ENCODE measurements around the gene FAM180B. TPM values are rescaled to one million over a fixed set of nuclear protein-coding genes. Genes with fewer than 3 reads are reported as not detected.

FAM180B gene
- total and polyA plus RNA-seq, 2 experiments from 2014 or later: not detected

DNA sequence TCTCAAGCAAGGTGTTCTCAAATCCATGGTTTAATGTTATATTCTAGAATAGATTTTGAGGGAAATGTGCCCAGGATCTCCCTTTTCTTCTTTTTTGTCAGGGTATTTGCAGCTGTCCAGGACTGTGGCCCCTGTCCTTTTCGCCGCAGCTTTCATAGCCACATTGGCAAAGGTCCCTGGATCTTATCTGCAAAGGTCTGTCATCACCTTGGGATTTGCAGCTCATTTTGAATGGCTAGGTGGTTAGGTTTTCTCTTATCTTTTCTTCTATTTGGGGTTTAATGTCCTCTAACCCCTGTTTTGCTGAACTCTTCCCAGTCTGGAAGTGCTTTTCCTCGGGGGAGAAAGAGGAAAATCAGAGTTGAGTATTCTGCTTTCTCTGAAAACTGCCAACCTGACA is 19.4 kb downstream of the FAM180B start:
- peaks cover 2% of the 10 kb centered on the region; the same call in 2 of the 3 replicates for H3K4me1 Mint-ChIP-seq
- no peak overlapping the region for H3K27ac Mint-ChIP-seq
- H3K36me3 Mint-ChIP-seq (ENCODE audit: low read depth): no peaks in the 10 kb centered on the region
- H3K27me3 ChIP-seq (ENCODE audit: insufficient read depth): no peaks in the 10 kb centered on the region
- H3K4me3 ChIP-seq: no peak overlapping the region
- no peaks in the 10 kb centered on the region; the same call in 1 of the 2 replicates for H4K20me1 ChIP-seq (replicated peaks; ENCODE audit: insufficient read depth)
- H3K9me3 Mint-ChIP-seq: no peaks in the 10 kb centered on the region
- no peak for DNase-seq (ENCODE audit: low spot score)
- H3K27ac ChIP-seq (ENCODE audit: low read depth): no peak overlapping the region
- no peaks in the 10 kb centered on the region for H3F3A ChIP-seq (replicated peaks; ENCODE audit: low read depth)
- no peaks in the 10 kb centered on the region for H3K9me2 ChIP-seq (ENCODE audit: insufficient read depth)
- TF ChIP-seq CREB1 (CRISPR knock-in tag; IDR thresholded peaks at IDR 0.05; ENCODE audit: low read depth): no peak
- TF ChIP-seq, protein P1, sequence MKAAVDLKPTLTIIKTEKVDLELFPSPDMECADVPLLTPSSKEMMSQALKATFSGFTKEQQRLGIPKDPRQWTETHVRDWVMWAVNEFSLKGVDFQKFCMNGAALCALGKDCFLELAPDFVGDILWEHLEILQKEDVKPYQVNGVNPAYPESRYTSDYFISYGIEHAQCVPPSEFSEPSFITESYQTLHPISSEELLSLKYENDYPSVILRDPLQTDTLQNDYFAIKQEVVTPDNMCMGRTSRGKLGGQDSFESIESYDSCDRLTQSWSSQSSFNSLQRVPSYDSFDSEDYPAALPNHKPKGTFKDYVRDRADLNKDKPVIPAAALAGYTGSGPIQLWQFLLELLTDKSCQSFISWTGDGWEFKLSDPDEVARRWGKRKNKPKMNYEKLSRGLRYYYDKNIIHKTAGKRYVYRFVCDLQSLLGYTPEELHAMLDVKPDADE (IDR thresholded peaks at IDR 0.05): no peak
- no peak for TF ChIP-seq EZH2 (IDR thresholded peaks at IDR 0.05; ENCODE audit: low read depth, unreplicated experiment)
- TF ChIP-seq ZNF114 (CRISPR knock-in tag; IDR thresholded peaks at IDR 0.05): no peak
- no peak for TF ChIP-seq POLR2AphosphoS5 (IDR thresholded peaks at IDR 0.05; ENCODE audit: low read depth)
- TF ChIP-seq EZH2phosphoT487 (IDR thresholded peaks at IDR 0.05; ENCODE audit: unreplicated experiment): no peak
- TF ChIP-seq STAT1 (IDR thresholded peaks at IDR 0.05; ENCODE audit: unreplicated experiment): no peak
- TF ChIP-seq JUNB (IDR thresholded peaks at IDR 0.05; ENCODE audit: unreplicated experiment): no peak
- H3K36me3 ChIP-seq (ENCODE audit: insufficient read depth): no peaks in the 10 kb centered on the region
- H3K27me3 Mint-ChIP-seq (ENCODE audit: insufficient read depth, low read depth, poor library complexity): peaks cover 4% of the 10 kb centered on the region
- H3K4me3 Mint-ChIP-seq: no peak overlapping the region
- no peaks in the 10 kb centered on the region for H3K79me2 ChIP-seq (replicated peaks; ENCODE audit: insufficient read depth)
- no peak overlapping the region for H3K4me2 ChIP-seq
- no peaks in the 10 kb centered on the region for H3K4me1 ChIP-seq (ENCODE audit: insufficient read depth)
- no peak for ATAC-seq
- no peak overlapping the region for H2AFZ ChIP-seq

DNA sequence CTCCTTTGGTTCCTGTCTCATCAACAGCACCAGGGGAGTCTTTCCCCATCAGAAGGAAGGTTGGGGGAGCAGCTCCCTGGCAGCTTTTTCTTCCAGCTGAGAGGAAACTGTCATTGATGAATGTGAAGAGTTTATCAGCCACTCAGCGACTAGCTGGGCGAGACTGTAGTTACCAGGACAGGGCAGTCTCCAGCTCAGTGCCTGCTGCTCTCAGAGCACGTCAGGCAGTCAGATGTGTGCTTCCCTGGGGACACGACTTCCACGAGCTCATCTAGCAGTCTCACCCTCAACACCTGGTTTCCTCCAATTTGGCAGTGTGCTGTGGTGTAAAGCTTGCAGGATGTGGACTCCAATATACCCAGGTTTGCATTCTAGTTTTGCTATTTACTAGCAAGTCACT is 20.3 kb downstream of the FAM180B start:
- Mint-ChIP-seq H3K9me3 (no peaks in the 10 kb centered on the region), H3K4me1 (peaks cover 2% of the 10 kb centered on the region; the same call in 2 of the 3 replicates), H3K27me3 (ENCODE audit: insufficient read depth, low read depth, poor library complexity) (peaks cover 5% of the 10 kb centered on the region), H3K27ac (no peak overlapping the region), H3K4me3 (no peak overlapping the region), H3K36me3 (ENCODE audit: low read depth) (no peaks in the 10 kb centered on the region)
- H3K4me1 ChIP-seq (ENCODE audit: insufficient read depth): no peaks in the 10 kb centered on the region
- no peak overlapping the region for H2AFZ ChIP-seq
- H4K20me1 ChIP-seq (replicated peaks; ENCODE audit: insufficient read depth): no peaks in the 10 kb centered on the region; the same call in 1 of the 2 replicates
- H3K27me3 ChIP-seq (ENCODE audit: insufficient read depth): no peaks in the 10 kb centered on the region
- no peaks in the 10 kb centered on the region for H3K36me3 ChIP-seq (ENCODE audit: insufficient read depth)
- H3K79me2 ChIP-seq (replicated peaks; ENCODE audit: insufficient read depth): no peaks in the 10 kb centered on the region
- ATAC-seq (peak; percentile 61), DNase-seq (ENCODE audit: low spot score) (no peak)
- no peaks in the 10 kb centered on the region for H3F3A ChIP-seq (replicated peaks; ENCODE audit: low read depth)
- H3K27ac ChIP-seq (ENCODE audit: low read depth): no peak overlapping the region
- H3K9me2 ChIP-seq (ENCODE audit: insufficient read depth): no peaks in the 10 kb centered on the region
- no peak overlapping the region for H3K4me3 ChIP-seq
- H3K4me2 ChIP-seq: no peak overlapping the region
- no peak for TF ChIP-seq ZNF331 (CRISPR knock-in tag; IDR thresholded peaks at IDR 0.05; ENCODE audit: low read depth)
- TF ChIP-seq NANOG (IDR thresholded peaks at IDR 0.05; ENCODE audit: borderline replicate concordance): no peak
- TF ChIP-seq POLR2AphosphoS5 (IDR thresholded peaks at IDR 0.05; ENCODE audit: low read depth): no peak
- no peak for TF ChIP-seq CREB1 (CRISPR knock-in tag; IDR thresholded peaks at IDR 0.05; ENCODE audit: low read depth)
- TF ChIP-seq EZH2phosphoT487 (IDR thresholded peaks at IDR 0.05; ENCODE audit: unreplicated experiment): no peak
- no peak for TF ChIP-seq EZH2 (IDR thresholded peaks at IDR 0.05; ENCODE audit: low read depth, unreplicated experiment)
- TF ChIP-seq, protein P2, sequence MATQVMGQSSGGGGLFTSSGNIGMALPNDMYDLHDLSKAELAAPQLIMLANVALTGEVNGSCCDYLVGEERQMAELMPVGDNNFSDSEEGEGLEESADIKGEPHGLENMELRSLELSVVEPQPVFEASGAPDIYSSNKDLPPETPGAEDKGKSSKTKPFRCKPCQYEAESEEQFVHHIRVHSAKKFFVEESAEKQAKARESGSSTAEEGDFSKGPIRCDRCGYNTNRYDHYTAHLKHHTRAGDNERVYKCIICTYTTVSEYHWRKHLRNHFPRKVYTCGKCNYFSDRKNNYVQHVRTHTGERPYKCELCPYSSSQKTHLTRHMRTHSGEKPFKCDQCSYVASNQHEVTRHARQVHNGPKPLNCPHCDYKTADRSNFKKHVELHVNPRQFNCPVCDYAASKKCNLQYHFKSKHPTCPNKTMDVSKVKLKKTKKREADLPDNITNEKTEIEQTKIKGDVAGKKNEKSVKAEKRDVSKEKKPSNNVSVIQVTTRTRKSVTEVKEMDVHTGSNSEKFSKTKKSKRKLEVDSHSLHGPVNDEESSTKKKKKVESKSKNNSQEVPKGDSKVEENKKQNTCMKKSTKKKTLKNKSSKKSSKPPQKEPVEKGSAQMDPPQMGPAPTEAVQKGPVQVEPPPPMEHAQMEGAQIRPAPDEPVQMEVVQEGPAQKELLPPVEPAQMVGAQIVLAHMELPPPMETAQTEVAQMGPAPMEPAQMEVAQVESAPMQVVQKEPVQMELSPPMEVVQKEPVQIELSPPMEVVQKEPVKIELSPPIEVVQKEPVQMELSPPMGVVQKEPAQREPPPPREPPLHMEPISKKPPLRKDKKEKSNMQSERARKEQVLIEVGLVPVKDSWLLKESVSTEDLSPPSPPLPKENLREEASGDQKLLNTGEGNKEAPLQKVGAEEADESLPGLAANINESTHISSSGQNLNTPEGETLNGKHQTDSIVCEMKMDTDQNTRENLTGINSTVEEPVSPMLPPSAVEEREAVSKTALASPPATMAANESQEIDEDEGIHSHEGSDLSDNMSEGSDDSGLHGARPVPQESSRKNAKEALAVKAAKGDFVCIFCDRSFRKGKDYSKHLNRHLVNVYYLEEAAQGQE (IDR thresholded peaks at IDR 0.05; ENCODE audit: unreplicated experiment): no peak
- TF ChIP-seq JUNB (IDR thresholded peaks at IDR 0.05; ENCODE audit: unreplicated experiment): no peak
- TF ChIP-seq ZNF114 (CRISPR knock-in tag; IDR thresholded peaks at IDR 0.05): no peak
- TF ChIP-seq, protein P1 (IDR thresholded peaks at IDR 0.05): no peak
- TF ChIP-seq STAT1 (IDR thresholded peaks at IDR 0.05; ENCODE audit: unreplicated experiment): no peak
- TF ChIP-seq, protein P3, sequence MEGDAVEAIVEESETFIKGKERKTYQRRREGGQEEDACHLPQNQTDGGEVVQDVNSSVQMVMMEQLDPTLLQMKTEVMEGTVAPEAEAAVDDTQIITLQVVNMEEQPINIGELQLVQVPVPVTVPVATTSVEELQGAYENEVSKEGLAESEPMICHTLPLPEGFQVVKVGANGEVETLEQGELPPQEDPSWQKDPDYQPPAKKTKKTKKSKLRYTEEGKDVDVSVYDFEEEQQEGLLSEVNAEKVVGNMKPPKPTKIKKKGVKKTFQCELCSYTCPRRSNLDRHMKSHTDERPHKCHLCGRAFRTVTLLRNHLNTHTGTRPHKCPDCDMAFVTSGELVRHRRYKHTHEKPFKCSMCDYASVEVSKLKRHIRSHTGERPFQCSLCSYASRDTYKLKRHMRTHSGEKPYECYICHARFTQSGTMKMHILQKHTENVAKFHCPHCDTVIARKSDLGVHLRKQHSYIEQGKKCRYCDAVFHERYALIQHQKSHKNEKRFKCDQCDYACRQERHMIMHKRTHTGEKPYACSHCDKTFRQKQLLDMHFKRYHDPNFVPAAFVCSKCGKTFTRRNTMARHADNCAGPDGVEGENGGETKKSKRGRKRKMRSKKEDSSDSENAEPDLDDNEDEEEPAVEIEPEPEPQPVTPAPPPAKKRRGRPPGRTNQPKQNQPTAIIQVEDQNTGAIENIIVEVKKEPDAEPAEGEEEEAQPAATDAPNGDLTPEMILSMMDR (conservative IDR thresholded peaks at IDR 0.05; ENCODE audit: low read depth in 2 of 2): no peak
